Muscle of leg (tissue), 16 donors: ENCODE data around the gene RIPPLY1. TPM values are rescaled to one million over a fixed set of nuclear protein-coding genes. Genes with fewer than 3 reads are reported as not detected.

Source experiments
- DNase-seq: peaks from one replicate; pipeline ENCODE4 v3.0.0; 2013
- H3K27ac ChIP-seq: one replicate; pipeline ENCODE4 v1.5.1; 2013; ENCODE audit warnings: mild to moderate bottlenecking, low read length, control low read depth
- H3K27me3 ChIP-seq: one replicate; pipeline ENCODE4 v1.6.1; 2013; ENCODE audit warnings: low read length; ENCODE audit not compliant: control insufficient read depth, insufficient read depth
- H3K36me3 ChIP-seq: one replicate; pipeline ENCODE4 v1.6.1; 2013; ENCODE audit warnings: low read length; ENCODE audit not compliant: control insufficient read depth, insufficient read depth
- H3K4me1 ChIP-seq: one replicate; pipeline ENCODE4 v1.6.1; 2013; ENCODE audit warnings: low read length; ENCODE audit not compliant: control insufficient read depth, insufficient read depth
- H3K4me3 ChIP-seq: one replicate; pipeline ENCODE4 v1.5.1; 2013; ENCODE audit warnings: low read length, control low read depth
- H3K9me3 ChIP-seq: replicated peaks from 2 replicates; pipeline ENCODE4 v1.6.1; 2013; ENCODE audit warnings: low read depth, low read length; ENCODE audit not compliant: control insufficient read depth
- WGBS: methylation state at CpG from one replicate; pipeline ENCODE4 v1.1.5; 2013; ENCODE audit warnings: missing lambda C conversion rate; ENCODE audit not compliant: insufficient coverage; 5-methylcytosine and 5-hydroxymethylcytosine counted together
- long read RNA-seq, 11 donors: transcript quantifications; one replicate each; lab custom pipeline, GENCODE V29; 2026
- polyA plus RNA-seq, 8 donors: library from polyadenylated mRNA; unstranded; fragments of 120-200 nt; gene quantifications; one replicate each; pipeline versions ENCODE4 v1.2.1 to v1.2.3, GENCODE V29; 2013; ENCODE audit warnings: inconsistent platforms in 1 of 8, low replicate concordance in 1 of 8; ENCODE audit not compliant: insufficient read length in 8 of 8, insufficient read depth in 1 of 8
- total RNA-seq: library from RNA; stranded (reverse); fragments of 120-200 nt; gene quantifications from one replicate; pipeline ENCODE4 v1.2.4, GENCODE V29; 2013

Gene RIPPLY1
- 0.53 TPM for total RNA-seq
- 1 to 10 TPM in 1 of 8 donors, under 1 TPM in 6, not detected in 1; 0.15 to 1.4 (median 0.35) TPM for polyA plus RNA-seq
- long read RNA-seq, donor 1: 0 reads
- long read RNA-seq, donor 2: 0 reads
- long read RNA-seq, donor 3: 0 reads
- long read RNA-seq, donor 4: 0 reads
- long read RNA-seq, donor 5: 0 reads
- long read RNA-seq, donor 6: 0 reads
- long read RNA-seq, donor 7: 0 reads
- long read RNA-seq, donor 8: 0 reads
- long read RNA-seq, donor 9: 0 reads
- long read RNA-seq, donor 10: 0 reads
- long read RNA-seq, donor 11: 0 reads

DNA sequence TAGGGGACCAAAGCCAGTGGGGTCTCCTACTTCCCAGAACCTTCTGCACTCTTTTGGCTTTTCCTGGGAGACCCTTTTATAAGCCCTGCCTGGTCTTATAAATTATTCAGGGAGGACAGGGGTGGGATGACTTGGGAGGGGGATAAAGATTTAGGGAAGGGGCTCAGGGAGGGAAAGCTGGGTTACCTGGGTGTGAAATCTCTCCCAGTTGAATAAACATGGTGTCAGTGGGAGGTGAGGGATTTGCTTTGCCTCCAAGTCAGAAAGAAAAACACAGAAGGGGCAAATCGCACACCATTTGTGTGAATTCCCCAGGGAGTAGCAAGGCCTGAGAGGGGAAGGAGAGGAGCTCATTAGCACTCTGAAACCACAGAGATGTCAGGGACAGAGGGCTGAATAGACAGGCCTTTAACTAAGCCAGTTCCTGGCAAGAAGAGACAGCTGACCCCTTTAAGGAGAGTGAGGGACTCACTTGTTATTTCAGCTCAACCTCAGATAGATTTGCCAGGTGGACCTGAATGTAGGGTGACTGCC, at the start of gene RIPPLY1:
RIPPLY1 (minus strand) TSS at position 51 of the 534 bp plus-strand sequence. CDS start 54 bp downstream, outside the sequence.
- Histone ChIP-seq H3K27ac (peak within 1 kb of the TSS; percentile 53), H3K4me3 (no peak within 1 kb of the TSS), H3K36me3 (no peaks in the 10 kb centered on the region), H3K4me1 (no peaks in the 10 kb centered on the region), H3K9me3 (no peaks in the 10 kb centered on the region), H3K27me3 (peaks cover 37% of the 10 kb centered on the region)
- no peak for DNase-seq
- no CpG with 5 or more reads among the region's 1 CpG for WGBS

DNA sequence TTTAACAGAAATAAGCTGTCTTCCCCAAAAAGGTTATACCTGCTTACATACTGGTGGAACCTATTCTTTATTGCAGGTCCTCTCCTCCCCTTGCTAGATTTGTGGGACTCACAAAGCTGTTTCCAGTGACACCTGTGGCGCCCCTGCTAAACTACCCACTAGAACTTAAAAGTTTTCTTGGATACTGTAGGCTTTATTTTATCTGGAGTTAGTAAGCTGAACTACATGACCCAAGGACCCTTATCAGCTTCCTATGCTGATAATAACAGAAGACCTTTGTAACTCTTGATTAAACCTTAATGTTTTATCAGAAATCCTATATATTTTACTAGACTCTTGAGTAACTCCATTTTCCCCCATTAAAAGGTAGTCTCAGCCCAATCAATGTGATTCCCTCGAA, 49.4 kb upstream of the RIPPLY1 start:
- Histone ChIP-seq H3K4me1 (no peaks in the 10 kb centered on the region), H3K27ac (no peak overlapping the region), H3K9me3 (no peaks in the 10 kb centered on the region), H3K36me3 (peaks cover 19% of the 10 kb centered on the region), H3K27me3 (peaks cover 10% of the 10 kb centered on the region), H3K4me3 (no peak overlapping the region)
- DNase-seq: no peak
- WGBS: no CpG with 5 or more reads among the region's 2 CpGs

- no peak overlapping the region for H3K4me3 ChIP-seq
- peaks cover 10% of the 10 kb centered on the region for H3K27me3 ChIP-seq
- no peak overlapping the region for H3K27ac ChIP-seq
- H3K4me1 ChIP-seq: no peaks in the 10 kb centered on the region
- 80% methylated on average over 1 of the region's 3 CpGs for WGBS
- no peaks in the 10 kb centered on the region for H3K9me3 ChIP-seq
- DNase-seq: no peak
- H3K36me3 ChIP-seq: peaks cover 19% of the 10 kb centered on the region
Measured at GRCh38 chrX:106952089-106952488, 48.9 kb upstream of the RIPPLY1 start.

DNA sequence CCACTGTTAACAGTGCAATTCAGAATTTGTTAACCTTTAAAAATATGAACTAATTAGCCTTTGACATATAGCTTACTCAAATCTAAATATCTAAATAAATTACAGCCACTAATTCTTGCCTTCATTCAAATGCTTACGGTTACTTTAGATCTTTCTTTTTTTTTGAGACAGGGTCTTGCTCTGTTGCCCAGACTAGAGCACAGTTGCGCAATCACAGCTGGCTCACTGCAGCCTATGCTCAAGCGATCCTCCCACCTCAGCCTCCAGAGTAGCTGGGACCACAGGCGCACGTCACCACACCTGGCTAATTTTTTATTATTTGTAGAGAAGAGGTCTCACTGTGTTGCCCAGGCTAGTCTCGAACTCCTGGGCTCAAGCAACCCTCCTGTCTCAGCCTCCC, 48.1 kb upstream of the RIPPLY1 start:
- Histone ChIP-seq H3K9me3 (no peaks in the 10 kb centered on the region), H3K4me3 (no peak overlapping the region), H3K27me3 (peaks cover 10% of the 10 kb centered on the region), H3K4me1 (no peaks in the 10 kb centered on the region), H3K36me3 (peaks cover 17% of the 10 kb centered on the region), H3K27ac (no peak overlapping the region)
- WGBS: no CpG with 5 or more reads among the region's 6 CpGs
- DNase-seq: no peak

- Histone ChIP-seq H3K36me3 (peaks cover 9% of the 10 kb centered on the region), H3K9me3 (no peaks in the 10 kb centered on the region), H3K4me1 (no peaks in the 10 kb centered on the region), H3K27ac (no peak overlapping the region), H3K4me3 (no peak overlapping the region), H3K27me3 (peaks cover 8% of the 10 kb centered on the region)
- no peak for DNase-seq
- 29% methylated on average over 1 of the region's 2 CpGs for WGBS
Measured at GRCh38 chrX:106950381-106950780, 47.2 kb upstream of the RIPPLY1 start.

DNA sequence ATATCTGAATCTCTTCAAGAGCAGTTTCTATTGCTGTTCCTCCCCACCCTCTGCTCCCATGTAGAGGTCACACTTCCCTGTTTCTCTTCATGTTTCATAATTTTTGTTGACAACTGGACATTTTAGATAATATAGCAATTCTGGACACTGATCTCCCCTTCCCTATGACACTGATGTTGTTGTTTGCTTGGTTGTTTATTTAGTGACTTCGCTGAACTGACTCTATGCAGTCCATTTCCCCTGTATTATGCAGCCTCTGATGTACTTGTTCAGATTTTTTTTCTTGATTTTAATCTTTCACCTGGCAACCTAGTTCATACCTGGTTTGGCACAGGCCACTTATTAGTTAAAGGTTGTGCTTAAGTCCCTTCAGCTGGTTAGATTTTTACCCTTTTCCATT, 46.2 kb upstream of the RIPPLY1 start:
- DNase-seq: no peak
- H3K27ac ChIP-seq: no peak overlapping the region
- no peaks in the 10 kb centered on the region for H3K4me1 ChIP-seq
- H3K4me3 ChIP-seq: no peak overlapping the region
- peaks cover 6% of the 10 kb centered on the region for H3K27me3 ChIP-seq
- peaks cover 2% of the 10 kb centered on the region for H3K36me3 ChIP-seq
- no peaks in the 10 kb centered on the region for H3K9me3 ChIP-seq
- no CpG with 5 or more reads among the region's 1 CpG for WGBS

- H3K4me1 ChIP-seq: no peaks in the 10 kb centered on the region
- no CpG with 5 or more reads among the region's 3 CpGs for WGBS
- peaks cover 2% of the 10 kb centered on the region for H3K36me3 ChIP-seq
- no peaks in the 10 kb centered on the region for H3K9me3 ChIP-seq
- DNase-seq: no peak
- H3K27me3 ChIP-seq: peaks cover 2% of the 10 kb centered on the region
- H3K27ac ChIP-seq: no peak overlapping the region
- H3K4me3 ChIP-seq: no peak overlapping the region
Measured at GRCh38 chrX:106948641-106949040, 45.5 kb upstream of the RIPPLY1 start.

- peaks cover 10% of the 10 kb centered on the region for H3K27me3 ChIP-seq
- no peaks in the 10 kb centered on the region for H3K9me3 ChIP-seq
- no peak overlapping the region for H3K27ac ChIP-seq
- H3K36me3 ChIP-seq: peaks cover 10% of the 10 kb centered on the region
- 100% methylated on average over 1 of the region's 3 CpGs for WGBS
- H3K4me3 ChIP-seq: no peak overlapping the region
- no peak for DNase-seq
- no peaks in the 10 kb centered on the region for H3K4me1 ChIP-seq
Measured at GRCh38 chrX:106946464-106946863, 43.3 kb upstream of the RIPPLY1 start.

- Histone ChIP-seq H3K4me3 (no peak overlapping the region), H3K4me1 (no peaks in the 10 kb centered on the region)
Measured at GRCh38 chrX:106940068-106940467, 36.9 kb upstream of the RIPPLY1 start.

DNA sequence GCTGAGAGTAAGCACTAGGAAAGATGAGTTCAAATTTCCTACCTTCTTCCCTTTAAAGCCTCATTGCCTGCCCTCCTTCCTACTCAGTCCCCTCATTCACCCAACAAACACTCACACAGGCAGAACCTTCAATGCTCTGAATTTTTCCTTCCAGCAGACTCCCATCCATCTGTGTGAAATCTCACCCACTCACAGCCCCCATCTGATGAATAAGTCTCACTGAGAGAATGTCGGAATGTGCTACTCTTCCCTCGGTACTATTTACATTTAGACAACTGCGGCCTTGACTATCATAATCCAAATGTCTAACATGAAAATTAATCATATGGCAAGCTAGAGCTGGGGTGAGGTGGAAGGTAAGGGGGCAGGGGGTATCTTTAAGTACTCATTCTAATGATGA, 36.4 kb upstream of the RIPPLY1 start:
- Histone ChIP-seq H3K36me3 (peaks cover 10% of the 10 kb centered on the region), H3K4me1 (no peaks in the 10 kb centered on the region), H3K4me3 (no peak overlapping the region), H3K9me3 (no peaks in the 10 kb centered on the region), H3K27ac (no peak overlapping the region), H3K27me3 (peaks cover 17% of the 10 kb centered on the region)
- no peak for DNase-seq
- WGBS: no CpG with 5 or more reads among the region's 3 CpGs

More at GRCh38 chrX:106940068-106940467, 36.9 kb upstream of the RIPPLY1 start:
- no CpG with 5 or more reads among the region's 1 CpG for WGBS
- no peak for DNase-seq
- Histone ChIP-seq H3K36me3 (peaks cover 10% of the 10 kb centered on the region), H3K27me3 (peaks cover 17% of the 10 kb centered on the region), H3K27ac (no peak overlapping the region), H3K9me3 (no peaks in the 10 kb centered on the region)
